Hepatocyte (in vitro differentiated cells): ENCODE data around the gene GRIK1.

ENCODE experiments used
- CTCF ChIP-seq: fragments of 200-600 bp; sonication (generic); IDR thresholded peaks from 2 replicates; pipeline ENCODE4 v1.5.1; 2016; ENCODE audit warnings: antibody characterized with exemption, mild to moderate bottlenecking; ENCODE audit not compliant: poor library complexity
- EZH2 ChIP-seq: fragments of 200-600 bp; sonication (generic); IDR thresholded peaks from 2 replicates; pipeline ENCODE4 v1.6.1; 2016; ENCODE audit warnings: antibody characterized with exemption, mild to moderate bottlenecking, borderline replicate concordance
- EZH2phosphoT487 ChIP-seq: fragments of 200-600 bp; sonication (generic); IDR thresholded peaks from one replicate; pipeline ENCODE4 v1.6.1; 2018; ENCODE audit warnings: antibody characterized with exemption, mild to moderate bottlenecking, low read depth, moderate library complexity; ENCODE audit not compliant: unreplicated experiment, severe bottlenecking

- TF ChIP-seq EZH2phosphoT487 (no peak), CTCF (no peak), EZH2 (no peak)
Measured at GRCh38 chr21:29787361-29787909, 152.4 kb downstream of the GRIK1 start.
